ENCODE data around the gene RBM48.

RBM48 gene

GRCh38 chr7:92546856-92547497 lies 18.4 kb downstream of the RBM48 start:
- no peak for DNase-seq

- no peak for DNase-seq
Observed at GRCh38 chr7:92547579-92547978, 19.0 kb downstream of the RBM48 start.

GRCh38 chr7:92550194-92550593 lies 21.6 kb downstream of the RBM48 start:
- DNase-seq, result no peak

- DNase-seq, result no peak
Observed at GRCh38 chr7:92557249-92557648, 28.7 kb downstream of the RBM48 start.

- DNase-seq, result no peak
Observed at GRCh38 chr7:92557808-92558362, 29.3 kb downstream of the RBM48 start.

GRCh38 chr7:92560602-92561001 lies 32.0 kb downstream of the RBM48 start:
- DNase-seq, result no peak

GRCh38 chr7:92563345-92563744 lies 34.8 kb downstream of the RBM48 start:
- no peak for DNase-seq

- DNase-seq, result no peak
Observed at GRCh38 chr7:92567460-92567859, 38.9 kb downstream of the RBM48 start.

- no peak for DNase-seq
Observed at GRCh38 chr7:92569137-92569536, 40.5 kb downstream of the RBM48 start.

GRCh38 chr7:92576296-92576695 lies 47.7 kb downstream of the RBM48 start:
- DNase-seq, result no peak

GRCh38 chr7:92582948-92583347 lies 54.4 kb downstream of the RBM48 start:
- no peak for DNase-seq

- DNase-seq, result no peak
Observed at GRCh38 chr7:92584953-92585352, 56.4 kb downstream of the RBM48 start.

GRCh38 chr7:92586403-92586802 lies 57.8 kb downstream of the RBM48 start:
- DNase-seq, result no peak

- DNase-seq, result no peak
Observed at GRCh38 chr7:92586841-92587240, 58.2 kb downstream of the RBM48 start.

All from NCI-H1694 treated with DMSO at 0.1 percent for 48 hours (cell line).